HCT116 (cell line): ENCODE results near the gene ZNF140. TPM values are rescaled to one million over a fixed set of nuclear protein-coding genes. Genes with fewer than 3 reads are reported as not detected.

Experiments used
- ATAC-seq: fragments of 200-7000 bp; cut with Tn5 transposase; 2 replicates; pipeline ENCODE4 v1.9.1; 2020; ENCODE audit warnings: mild to moderate bottlenecking, moderate library complexity
- BruUV-seq: library from RNA; stranded (reverse); fragments of 400-500 nt; replicated peaks from 2 replicates; lab custom pipeline; 2021; lab: Mats Ljungman, UMichigan
- CTCF ChIA-PET: fragments of 300-600 bp; sonication (Branson Sonifier 250); formaldehyde crosslinking; loops from one replicate; lab custom pipeline; 2021; ENCODE audit warnings: antibody characterized with exemption; lab: Charles Lee
- POLR2A ChIA-PET: fragments of 300-600, 350-600 bp; sonication (Branson Sonifier 250); formaldehyde crosslinking; loops from one replicate; lab custom pipeline; 2021; ENCODE audit warnings: antibody characterized with exemption; lab: Charles Lee
- RAD21 ChIA-PET, 2 experiments: fragments of 300-600 bp; sonication (Branson Sonifier 250); formaldehyde crosslinking; loops; one replicate each; lab custom pipeline; 2023; ENCODE audit warnings: low total read pairs in 2 of 2; ENCODE audit not compliant: uncharacterized antibody in 2 of 2, unreplicated experiment in 2 of 2, low non-redundant PET in 1 of 2; lab: Charles Lee
- DNase-seq: peaks from one replicate; pipeline ENCODE4 v3.0.0-alpha.2; 2010; ENCODE audit warnings: low read depth, low spot score
- H2AFZ ChIP-seq: fragments of 200-600 bp; shearing (Covaris generic), sonication (generic); 2 replicates; pipeline ENCODE4 v1.6.1; 2017; ENCODE audit warnings: low read depth, mixed run types, mixed read lengths, antibody characterized with exemption, low read length; ENCODE audit not compliant: poor library complexity, severe bottlenecking
- H3K27ac ChIP-seq: 2 replicates; pipeline ENCODE4 v1.5.1; 2012; ENCODE audit warnings: low read depth, low read length
- H3K27me3 ChIP-seq: fragments of 200-600 bp; sonication (generic); 2 replicates; pipeline ENCODE4 v1.6.1; 2016; ENCODE audit warnings: mixed run types, low read length, mixed read lengths; ENCODE audit not compliant: insufficient read depth
- H3K36me3 ChIP-seq, 2 experiments: fragments of 200-500 bp in 1 of 2; fragments of 200-600 bp in 1 of 2; sonication (Bioruptor generic) in 1 of 2; sonication (generic) in 1 of 2; 2 replicates each; pipeline versions ENCODE4 v1.5.1 to v1.6.1; 2014 to 2016; ENCODE audit warnings: low read length in 2 of 2, inconsistent platforms in 1 of 2, mixed read lengths in 1 of 2, mixed run types in 1 of 2; ENCODE audit not compliant: insufficient read depth in 2 of 2, control insufficient read depth in 1 of 2
- H3K4me1 ChIP-seq, 2 experiments: fragments of 200-600 bp in 1 of 2; sonication (generic) in 1 of 2; 2 replicates each; pipeline versions ENCODE4 v1.5.1 to v1.6.1; 2012 to 2017; ENCODE audit warnings: low read length in 2 of 2, inconsistent platforms in 1 of 2, mild to moderate bottlenecking in 1 of 2, mixed read lengths in 1 of 2, mixed run types in 1 of 2, moderate library complexity in 1 of 2; ENCODE audit not compliant: insufficient read depth in 2 of 2, control insufficient read depth in 1 of 2
- H3K4me2 ChIP-seq: fragments of 200-600 bp; sonication (generic); 2 replicates; pipeline ENCODE4 v1.6.1; 2017; ENCODE audit warnings: mixed run types, low read length, mixed read lengths
- H3K4me3 ChIP-seq, 2 experiments: fragments of 200-600 bp in 1 of 2; sonication (generic) in 1 of 2; replicated peaks in 1 of 2; 2 replicates each; pipeline ENCODE4 v1.5.1; 2011 to 2016; ENCODE audit warnings: low read length in 2 of 2, control low read depth in 1 of 2, low read depth in 1 of 2, mild to moderate bottlenecking in 1 of 2, mixed read lengths in 1 of 2, mixed run types in 1 of 2
- H3K79me2 ChIP-seq: fragments of 200-600 bp; sonication (generic); 2 replicates; pipeline ENCODE4 v1.6.1; 2017; ENCODE audit warnings: mild to moderate bottlenecking, mixed run types, low read length, moderate library complexity, mixed read lengths; ENCODE audit not compliant: insufficient read depth
- H3K9ac ChIP-seq: fragments of 200-600 bp; sonication (generic); 2 replicates; pipeline ENCODE4 v1.6.1; 2016; ENCODE audit warnings: low read length, mixed read lengths
- H3K9me2 ChIP-seq: fragments of 200-600 bp; sonication (generic), shearing (Covaris generic); 2 replicates; pipeline ENCODE4 v1.6.1; 2017; ENCODE audit warnings: mixed run types, mild to moderate bottlenecking, moderate library complexity; ENCODE audit not compliant: insufficient read depth
- H3K9me3 ChIP-seq, 2 experiments: fragments of 200-500 bp in 1 of 2; fragments of 200-600 bp in 1 of 2; sonication (Bioruptor generic) in 1 of 2; sonication (generic) in 1 of 2; 2 replicates each; pipeline ENCODE4 v1.6.1; 2014 to 2017; ENCODE audit warnings: low read length in 2 of 2, mixed read lengths in 2 of 2, inconsistent platforms in 1 of 2, low read depth in 1 of 2, mild to moderate bottlenecking in 1 of 2, mixed run types in 1 of 2, moderate library complexity in 1 of 2; ENCODE audit not compliant: control insufficient read depth in 1 of 2, insufficient read depth in 1 of 2
- H4K20me1 ChIP-seq: fragments of 200-600 bp; sonication (generic), shearing (Covaris generic); 2 replicates; pipeline ENCODE4 v1.6.1; 2017; ENCODE audit warnings: mixed run types, mild to moderate bottlenecking, moderate library complexity; ENCODE audit not compliant: insufficient read depth
- CBX3 ChIP-seq: IDR thresholded peaks from 2 replicates; pipeline ENCODE4 v1.6.1; 2012; ENCODE audit warnings: low read depth
- CEBPB ChIP-seq: IDR thresholded peaks from 2 replicates; pipeline ENCODE4 v1.6.1; 2012; ENCODE audit warnings: low read depth
- ELF1 ChIP-seq: IDR thresholded peaks from 2 replicates; pipeline ENCODE4 v1.6.1; 2012; ENCODE audit warnings: low read depth, borderline replicate concordance
- EZH2 ChIP-seq: fragments of 200-600 bp; sonication (generic); IDR thresholded peaks from 2 replicates; pipeline ENCODE4 v1.6.1; 2017; ENCODE audit warnings: antibody characterized with exemption, mixed run types
- FOSL1 ChIP-seq: IDR thresholded peaks from 2 replicates; pipeline ENCODE4 v1.6.1; 2012; ENCODE audit warnings: low read depth
- JUND ChIP-seq: IDR thresholded peaks from 2 replicates; pipeline ENCODE4 v1.6.1; 2012
- POLR2A ChIP-seq: IDR thresholded peaks from 2 replicates; pipeline ENCODE4 v1.7.0; 2011; ENCODE audit warnings: borderline replicate concordance; ENCODE audit not compliant: insufficient read depth, insufficient read length; ENCODE audit errors: extremely low read depth
- RAD21 ChIP-seq: IDR thresholded peaks from 2 replicates; pipeline ENCODE4 v1.6.1; 2012; ENCODE audit warnings: low read depth, mild to moderate bottlenecking
- SIN3A ChIP-seq: IDR thresholded peaks from 2 replicates; pipeline ENCODE4 v1.6.1; 2012; ENCODE audit warnings: low read depth
- SP1 ChIP-seq: IDR thresholded peaks from 2 replicates; pipeline ENCODE4 v1.6.1; 2012; ENCODE audit warnings: low read depth
- TCF7L2 ChIP-seq: IDR thresholded peaks from 2 replicates; pipeline ENCODE4 v1.7.0; 2011; ENCODE audit warnings: borderline replicate concordance, inconsistent platforms; ENCODE audit not compliant: insufficient read depth, insufficient read length; ENCODE audit errors: extremely low read depth
- YY1 ChIP-seq: IDR thresholded peaks from 2 replicates; pipeline ENCODE4 v1.6.1; 2011; ENCODE audit warnings: low read length, low read depth, moderate library complexity, mild to moderate bottlenecking; ENCODE audit not compliant: insufficient replicate concordance; ENCODE audit errors: extremely low read depth
- ZFX ChIP-seq: fragments of 450-650 bp; IDR thresholded peaks from 2 replicates; pipeline ENCODE4 v1.6.1; 2017
- ZNF274 ChIP-seq: fragments of 200-500 bp; sonication (Bioruptor generic); IDR thresholded peaks from 2 replicates; pipeline ENCODE4 v1.6.1; 2014; ENCODE audit warnings: mild to moderate bottlenecking, low read depth, low read length, inconsistent platforms
- intact Hi-C: fragments of 100-400 bp; cut with micrococcal nuclease; formaldehyde crosslinking; loops from 2 replicates; pipeline ENCODE4 v1.10.0; 2022
- total RNA-seq: library from RNA; stranded (reverse); gene quantifications from one replicate; pipeline ENCODE4 v1.2.1, GENCODE V29; 2021; ENCODE audit not compliant: unreplicated experiment
- TF ChIP-seq, protein P1 (sequence below), 3 experiments: fragments of 200-600 bp in 1 of 3; sonication (generic) in 1 of 3; IDR thresholded peaks in 2 of 3; conservative IDR thresholded peaks in 1 of 3; 2 replicates each; pipeline ENCODE4 v1.5.1; 2012 to 2017; ENCODE audit warnings: low read depth in 2 of 3, low read length in 2 of 3, antibody characterized with exemption in 1 of 3, borderline replicate concordance in 1 of 3, control low read depth in 1 of 3, mild to moderate bottlenecking in 1 of 3, mixed read lengths in 1 of 3, mixed run types in 1 of 3, moderate library complexity in 1 of 3; ENCODE audit not compliant: insufficient read depth in 1 of 3
- TF ChIP-seq, protein P2 (sequence below): IDR thresholded peaks from 2 replicates; pipeline ENCODE4 v1.6.1; 2011; ENCODE audit warnings: mild to moderate bottlenecking, low read length, moderate library complexity; ENCODE audit not compliant: insufficient replicate concordance; ENCODE audit errors: extremely low read depth
- TF ChIP-seq, protein P3 (sequence below): IDR thresholded peaks from 2 replicates; pipeline ENCODE4 v1.6.1; 2012
- TF ChIP-seq, protein P4 (sequence below): IDR thresholded peaks from 2 replicates; pipeline ENCODE4 v1.6.1; 2012
- TF ChIP-seq, protein P5 (sequence below): IDR thresholded peaks from 2 replicates; pipeline ENCODE4 v1.6.1; 2012; ENCODE audit warnings: low read depth

Gene ZNF140
- total RNA-seq, 1 experiment from 2014 or later = not detected

DNA sequence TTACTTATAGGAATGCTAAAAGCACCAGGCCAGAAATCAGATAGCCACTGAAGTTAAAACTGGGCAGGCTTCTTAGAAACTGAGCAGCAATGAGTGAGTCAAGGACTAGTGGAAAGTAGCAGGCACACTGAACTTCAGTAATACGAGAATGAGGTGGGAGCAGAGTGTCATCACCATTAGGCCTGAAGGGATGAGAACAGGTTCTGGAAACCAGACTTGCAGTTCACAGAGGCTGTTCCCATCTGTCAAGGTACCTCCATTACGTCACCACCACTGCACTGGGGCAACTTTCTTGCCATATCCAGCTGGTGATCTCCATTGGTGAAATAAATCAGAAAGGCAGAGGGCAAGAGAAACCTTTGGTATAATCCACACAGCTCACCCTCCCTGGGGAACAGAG lies 65.3 kb downstream of the ZNF140 start:
- DNase-seq (no peak), ATAC-seq (no peak)
- POLR2A ChIA-PET = no interaction called here
- Histone ChIP-seq H3K9me3 (peaks cover 10 to 14% of the 10 kb centered on the region in 2 experiments; a peak in 2 of 4 replicates), H3K27ac (no peak overlapping the region), H2AFZ (no peak overlapping the region), H4K20me1 (no peaks in the 10 kb centered on the region), H3K4me2 (no peak overlapping the region), H3K9me2 (no peaks in the 10 kb centered on the region), H3K4me3 (no peak overlapping the region), H3K79me2 (no peaks in the 10 kb centered on the region), H3K36me3 (no peaks in the 10 kb centered on the region), H3K27me3 (no peaks in the 10 kb centered on the region), H3K4me1 (no peaks in the 10 kb centered on the region), H3K9ac (no peak overlapping the region)
- CTCF ChIA-PET = no interaction called here
- intact Hi-C loops = no loop called here
- RAD21 ChIA-PET = no interaction called here
- TF ChIP-seq FOSL1 (no peak), ELF1 (no peak), ZFX (no peak), JUND (no peak), CEBPB (no peak), YY1 (no peak), TCF7L2 (no peak), ZNF274 (no peak), RAD21 (no peak), POLR2A (no peak), EZH2 (no peak), SP1 (no peak), CBX3 (no peak), SIN3A (no peak)
- TF ChIP-seq, protein P1, sequence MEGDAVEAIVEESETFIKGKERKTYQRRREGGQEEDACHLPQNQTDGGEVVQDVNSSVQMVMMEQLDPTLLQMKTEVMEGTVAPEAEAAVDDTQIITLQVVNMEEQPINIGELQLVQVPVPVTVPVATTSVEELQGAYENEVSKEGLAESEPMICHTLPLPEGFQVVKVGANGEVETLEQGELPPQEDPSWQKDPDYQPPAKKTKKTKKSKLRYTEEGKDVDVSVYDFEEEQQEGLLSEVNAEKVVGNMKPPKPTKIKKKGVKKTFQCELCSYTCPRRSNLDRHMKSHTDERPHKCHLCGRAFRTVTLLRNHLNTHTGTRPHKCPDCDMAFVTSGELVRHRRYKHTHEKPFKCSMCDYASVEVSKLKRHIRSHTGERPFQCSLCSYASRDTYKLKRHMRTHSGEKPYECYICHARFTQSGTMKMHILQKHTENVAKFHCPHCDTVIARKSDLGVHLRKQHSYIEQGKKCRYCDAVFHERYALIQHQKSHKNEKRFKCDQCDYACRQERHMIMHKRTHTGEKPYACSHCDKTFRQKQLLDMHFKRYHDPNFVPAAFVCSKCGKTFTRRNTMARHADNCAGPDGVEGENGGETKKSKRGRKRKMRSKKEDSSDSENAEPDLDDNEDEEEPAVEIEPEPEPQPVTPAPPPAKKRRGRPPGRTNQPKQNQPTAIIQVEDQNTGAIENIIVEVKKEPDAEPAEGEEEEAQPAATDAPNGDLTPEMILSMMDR (IDR thresholded peaks at IDR 0.05 in 2 of 3, conservative IDR thresholded peaks at IDR 0.05 in 1 of 3; ENCODE audit: borderline replicate concordance in 1 of 3, insufficient read depth in 1 of 3, low read depth in 2 of 3, low read length in 2 of 3) = no peak
- TF ChIP-seq, protein P2, sequence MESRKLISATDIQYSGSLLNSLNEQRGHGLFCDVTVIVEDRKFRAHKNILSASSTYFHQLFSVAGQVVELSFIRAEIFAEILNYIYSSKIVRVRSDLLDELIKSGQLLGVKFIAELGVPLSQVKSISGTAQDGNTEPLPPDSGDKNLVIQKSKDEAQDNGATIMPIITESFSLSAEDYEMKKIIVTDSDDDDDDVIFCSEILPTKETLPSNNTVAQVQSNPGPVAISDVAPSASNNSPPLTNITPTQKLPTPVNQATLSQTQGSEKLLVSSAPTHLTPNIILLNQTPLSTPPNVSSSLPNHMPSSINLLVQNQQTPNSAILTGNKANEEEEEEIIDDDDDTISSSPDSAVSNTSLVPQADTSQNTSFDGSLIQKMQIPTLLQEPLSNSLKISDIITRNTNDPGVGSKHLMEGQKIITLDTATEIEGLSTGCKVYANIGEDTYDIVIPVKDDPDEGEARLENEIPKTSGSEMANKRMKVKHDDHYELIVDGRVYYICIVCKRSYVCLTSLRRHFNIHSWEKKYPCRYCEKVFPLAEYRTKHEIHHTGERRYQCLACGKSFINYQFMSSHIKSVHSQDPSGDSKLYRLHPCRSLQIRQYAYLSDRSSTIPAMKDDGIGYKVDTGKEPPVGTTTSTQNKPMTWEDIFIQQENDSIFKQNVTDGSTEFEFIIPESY = no peak
- TF ChIP-seq, protein P3, sequence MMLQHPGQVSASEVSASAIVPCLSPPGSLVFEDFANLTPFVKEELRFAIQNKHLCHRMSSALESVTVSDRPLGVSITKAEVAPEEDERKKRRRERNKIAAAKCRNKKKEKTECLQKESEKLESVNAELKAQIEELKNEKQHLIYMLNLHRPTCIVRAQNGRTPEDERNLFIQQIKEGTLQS = no peak
- TF ChIP-seq, protein P4, sequence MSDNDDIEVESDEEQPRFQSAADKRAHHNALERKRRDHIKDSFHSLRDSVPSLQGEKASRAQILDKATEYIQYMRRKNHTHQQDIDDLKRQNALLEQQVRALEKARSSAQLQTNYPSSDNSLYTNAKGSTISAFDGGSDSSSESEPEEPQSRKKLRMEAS = no peak
- TF ChIP-seq, protein P5, sequence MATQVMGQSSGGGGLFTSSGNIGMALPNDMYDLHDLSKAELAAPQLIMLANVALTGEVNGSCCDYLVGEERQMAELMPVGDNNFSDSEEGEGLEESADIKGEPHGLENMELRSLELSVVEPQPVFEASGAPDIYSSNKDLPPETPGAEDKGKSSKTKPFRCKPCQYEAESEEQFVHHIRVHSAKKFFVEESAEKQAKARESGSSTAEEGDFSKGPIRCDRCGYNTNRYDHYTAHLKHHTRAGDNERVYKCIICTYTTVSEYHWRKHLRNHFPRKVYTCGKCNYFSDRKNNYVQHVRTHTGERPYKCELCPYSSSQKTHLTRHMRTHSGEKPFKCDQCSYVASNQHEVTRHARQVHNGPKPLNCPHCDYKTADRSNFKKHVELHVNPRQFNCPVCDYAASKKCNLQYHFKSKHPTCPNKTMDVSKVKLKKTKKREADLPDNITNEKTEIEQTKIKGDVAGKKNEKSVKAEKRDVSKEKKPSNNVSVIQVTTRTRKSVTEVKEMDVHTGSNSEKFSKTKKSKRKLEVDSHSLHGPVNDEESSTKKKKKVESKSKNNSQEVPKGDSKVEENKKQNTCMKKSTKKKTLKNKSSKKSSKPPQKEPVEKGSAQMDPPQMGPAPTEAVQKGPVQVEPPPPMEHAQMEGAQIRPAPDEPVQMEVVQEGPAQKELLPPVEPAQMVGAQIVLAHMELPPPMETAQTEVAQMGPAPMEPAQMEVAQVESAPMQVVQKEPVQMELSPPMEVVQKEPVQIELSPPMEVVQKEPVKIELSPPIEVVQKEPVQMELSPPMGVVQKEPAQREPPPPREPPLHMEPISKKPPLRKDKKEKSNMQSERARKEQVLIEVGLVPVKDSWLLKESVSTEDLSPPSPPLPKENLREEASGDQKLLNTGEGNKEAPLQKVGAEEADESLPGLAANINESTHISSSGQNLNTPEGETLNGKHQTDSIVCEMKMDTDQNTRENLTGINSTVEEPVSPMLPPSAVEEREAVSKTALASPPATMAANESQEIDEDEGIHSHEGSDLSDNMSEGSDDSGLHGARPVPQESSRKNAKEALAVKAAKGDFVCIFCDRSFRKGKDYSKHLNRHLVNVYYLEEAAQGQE = no peak
- no TSS peak for BruUV-seq
